ENCODE data around the gene EIF4E1B.

DNA sequence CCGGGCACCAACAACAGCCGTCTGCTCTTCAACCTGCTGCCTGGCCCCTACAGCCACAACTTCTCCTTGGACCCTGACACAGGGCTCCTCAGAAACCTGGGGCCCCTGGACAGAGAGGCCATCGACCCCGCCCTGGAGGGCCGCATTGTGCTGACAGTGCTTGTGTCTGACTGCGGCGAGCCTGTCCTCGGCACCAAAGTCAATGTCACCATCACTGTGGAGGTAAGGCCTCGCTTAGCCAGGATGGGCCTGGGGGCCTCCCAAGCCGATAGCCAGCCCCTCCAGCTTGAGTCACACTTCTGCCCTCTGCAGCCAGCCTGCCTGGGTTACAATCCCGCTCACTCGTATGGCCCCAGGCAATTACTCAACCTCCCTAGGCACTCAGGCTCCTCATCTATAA lies 49.1 kb upstream of the EIF4E1B start:
- no peak for TF ChIP-seq SP1 (IDR thresholded peaks at IDR 0.05)
- TF ChIP-seq, protein P1, sequence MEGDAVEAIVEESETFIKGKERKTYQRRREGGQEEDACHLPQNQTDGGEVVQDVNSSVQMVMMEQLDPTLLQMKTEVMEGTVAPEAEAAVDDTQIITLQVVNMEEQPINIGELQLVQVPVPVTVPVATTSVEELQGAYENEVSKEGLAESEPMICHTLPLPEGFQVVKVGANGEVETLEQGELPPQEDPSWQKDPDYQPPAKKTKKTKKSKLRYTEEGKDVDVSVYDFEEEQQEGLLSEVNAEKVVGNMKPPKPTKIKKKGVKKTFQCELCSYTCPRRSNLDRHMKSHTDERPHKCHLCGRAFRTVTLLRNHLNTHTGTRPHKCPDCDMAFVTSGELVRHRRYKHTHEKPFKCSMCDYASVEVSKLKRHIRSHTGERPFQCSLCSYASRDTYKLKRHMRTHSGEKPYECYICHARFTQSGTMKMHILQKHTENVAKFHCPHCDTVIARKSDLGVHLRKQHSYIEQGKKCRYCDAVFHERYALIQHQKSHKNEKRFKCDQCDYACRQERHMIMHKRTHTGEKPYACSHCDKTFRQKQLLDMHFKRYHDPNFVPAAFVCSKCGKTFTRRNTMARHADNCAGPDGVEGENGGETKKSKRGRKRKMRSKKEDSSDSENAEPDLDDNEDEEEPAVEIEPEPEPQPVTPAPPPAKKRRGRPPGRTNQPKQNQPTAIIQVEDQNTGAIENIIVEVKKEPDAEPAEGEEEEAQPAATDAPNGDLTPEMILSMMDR (IDR thresholded peaks at IDR 0.05; ENCODE audit: low read depth, low read length, missing input control), result no peak
- no peak for TF ChIP-seq RXRA (IDR thresholded peaks at IDR 0.05)
- TF ChIP-seq TAF1 (conservative IDR thresholded peaks at IDR 0.05), result no peak
- no peak for TF ChIP-seq EGR1 (IDR thresholded peaks at IDR 0.05; ENCODE audit: low read depth in 2 of 2)
- no peak for TF ChIP-seq RAD21 (IDR thresholded peaks at IDR 0.05)
- TF ChIP-seq, protein P2, sequence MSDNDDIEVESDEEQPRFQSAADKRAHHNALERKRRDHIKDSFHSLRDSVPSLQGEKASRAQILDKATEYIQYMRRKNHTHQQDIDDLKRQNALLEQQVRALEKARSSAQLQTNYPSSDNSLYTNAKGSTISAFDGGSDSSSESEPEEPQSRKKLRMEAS (IDR thresholded peaks at IDR 0.05), result no peak
- no peak for TF ChIP-seq HNF4G (IDR thresholded peaks at IDR 0.05)

All from liver (tissue), 3 donors.